NCI-H1694 (cell line): Measurements from ENCODE around the gene PARD6B.
"Not testable (repeated sequence)": the region's sequence is repeated elsewhere in the genome, so short reads cannot be mapped to it uniquely, and the experiment has no call there.

ENCODE experiments used
- DNase-seq: peaks from one replicate; lab custom pipeline; 2025; lab: John Stamatoyannopoulos, UW

PARD6B gene

DNA sequence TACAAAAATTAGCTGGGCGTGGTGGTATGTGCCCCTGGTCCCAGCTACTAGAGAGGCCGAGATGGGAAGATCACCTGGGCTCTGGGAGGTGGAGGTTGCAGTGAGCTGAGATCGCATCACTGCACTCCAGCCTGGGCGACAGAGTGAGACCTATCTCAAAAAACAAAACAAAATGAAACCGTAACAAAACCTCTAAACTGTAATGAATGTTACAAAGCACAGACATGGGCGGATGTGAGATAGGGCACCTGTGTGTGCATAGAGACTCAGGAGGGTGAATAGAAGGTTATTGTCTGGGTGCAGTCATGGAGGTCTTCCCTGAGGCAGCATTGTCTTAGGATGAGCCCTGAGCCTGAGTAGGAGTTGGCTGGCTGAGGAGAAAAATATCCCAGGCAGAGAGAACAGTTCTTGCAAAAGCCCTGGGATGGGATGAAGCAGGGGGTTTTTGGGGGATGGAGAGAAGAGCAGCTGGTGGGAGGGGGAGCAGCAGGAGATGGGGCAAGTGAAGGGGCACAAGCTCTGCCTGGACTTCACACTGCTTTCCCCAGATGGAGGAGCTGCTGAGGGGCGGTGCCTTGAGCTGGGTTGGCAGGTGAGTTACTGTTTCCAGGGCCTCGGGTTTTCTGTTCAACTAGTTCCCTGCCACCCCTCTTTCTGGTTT is 68.6 kb downstream of the PARD6B start:
- no peak for DNase-seq

DNA sequence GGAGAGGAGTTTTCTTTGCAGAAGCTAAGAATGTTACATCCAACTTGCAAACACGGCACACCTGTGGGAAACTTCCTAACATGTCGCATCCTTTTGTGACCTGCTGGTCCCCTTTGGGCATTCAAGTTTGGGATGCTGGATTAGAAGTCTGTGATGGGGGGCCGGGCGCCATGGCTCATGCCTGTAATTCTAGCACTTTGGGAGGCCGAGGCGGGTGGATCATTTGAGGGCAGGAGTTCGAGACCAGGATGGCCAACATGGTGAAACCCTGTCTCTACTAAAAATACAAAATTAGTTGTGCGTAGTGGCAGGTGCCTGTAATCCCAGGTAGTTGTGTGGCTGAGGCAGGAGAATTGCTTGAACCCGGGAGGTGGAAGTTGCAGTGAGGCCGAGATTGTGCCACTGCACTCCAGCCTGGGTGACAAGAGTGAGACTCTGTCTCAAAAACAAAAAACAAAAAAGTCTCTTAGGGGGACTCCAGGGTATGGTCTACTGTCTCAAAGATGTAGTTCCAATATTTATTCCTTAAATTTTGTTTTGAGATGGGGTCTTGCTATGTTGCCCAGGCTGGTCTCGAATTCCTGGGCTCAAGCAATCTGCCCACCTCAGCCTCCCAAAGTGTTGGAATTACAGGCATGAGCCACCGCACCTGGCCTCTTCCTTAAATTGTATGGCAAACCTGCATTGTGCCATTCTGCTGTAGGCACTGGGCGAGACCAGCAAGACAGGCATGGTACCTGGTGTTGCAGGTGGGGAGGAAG is 69.8 kb downstream of the PARD6B start:
- DNase-seq: not testable (repeated sequence)

DNA sequence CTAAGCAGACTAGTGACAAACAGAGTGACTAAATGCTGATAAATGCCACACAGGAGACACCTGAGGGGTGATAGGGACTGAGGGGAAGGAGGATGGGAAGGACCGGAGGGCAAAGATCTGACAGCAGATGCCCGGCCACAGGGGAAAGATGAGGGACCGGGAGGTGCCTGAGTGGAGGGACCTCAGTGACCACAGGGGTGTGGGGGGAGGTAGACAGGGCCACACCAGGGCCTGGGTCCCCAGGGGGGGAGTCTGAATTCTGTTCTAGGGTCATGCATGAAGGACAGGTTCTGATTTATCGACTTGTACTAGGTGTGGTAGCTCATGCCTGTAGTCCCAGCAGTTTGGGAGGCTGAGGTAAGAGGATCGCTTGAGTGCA is 70.4 kb downstream of the PARD6B start:
- DNase-seq: no peak

DNA sequence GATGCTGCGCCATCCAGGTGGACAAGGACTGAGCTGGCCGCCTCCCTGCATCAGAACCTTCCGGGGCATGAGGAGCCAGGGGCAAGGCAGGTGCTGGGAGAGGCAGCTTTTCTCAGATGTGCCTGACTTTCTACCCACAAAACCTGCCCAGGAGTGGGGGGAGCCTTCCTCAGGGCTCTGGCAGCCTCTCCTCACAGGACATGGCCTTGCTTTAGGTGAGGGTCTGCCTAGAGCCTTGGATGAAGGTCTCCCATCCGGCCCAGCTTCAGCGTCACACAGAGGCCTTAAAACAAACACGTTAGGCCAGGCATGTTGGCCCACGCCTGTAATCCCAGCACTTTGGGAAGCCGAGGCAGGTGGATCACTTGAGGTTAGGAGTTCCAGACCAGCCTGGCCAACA is 70.9 kb downstream of the PARD6B start:
- no peak for DNase-seq

DNA sequence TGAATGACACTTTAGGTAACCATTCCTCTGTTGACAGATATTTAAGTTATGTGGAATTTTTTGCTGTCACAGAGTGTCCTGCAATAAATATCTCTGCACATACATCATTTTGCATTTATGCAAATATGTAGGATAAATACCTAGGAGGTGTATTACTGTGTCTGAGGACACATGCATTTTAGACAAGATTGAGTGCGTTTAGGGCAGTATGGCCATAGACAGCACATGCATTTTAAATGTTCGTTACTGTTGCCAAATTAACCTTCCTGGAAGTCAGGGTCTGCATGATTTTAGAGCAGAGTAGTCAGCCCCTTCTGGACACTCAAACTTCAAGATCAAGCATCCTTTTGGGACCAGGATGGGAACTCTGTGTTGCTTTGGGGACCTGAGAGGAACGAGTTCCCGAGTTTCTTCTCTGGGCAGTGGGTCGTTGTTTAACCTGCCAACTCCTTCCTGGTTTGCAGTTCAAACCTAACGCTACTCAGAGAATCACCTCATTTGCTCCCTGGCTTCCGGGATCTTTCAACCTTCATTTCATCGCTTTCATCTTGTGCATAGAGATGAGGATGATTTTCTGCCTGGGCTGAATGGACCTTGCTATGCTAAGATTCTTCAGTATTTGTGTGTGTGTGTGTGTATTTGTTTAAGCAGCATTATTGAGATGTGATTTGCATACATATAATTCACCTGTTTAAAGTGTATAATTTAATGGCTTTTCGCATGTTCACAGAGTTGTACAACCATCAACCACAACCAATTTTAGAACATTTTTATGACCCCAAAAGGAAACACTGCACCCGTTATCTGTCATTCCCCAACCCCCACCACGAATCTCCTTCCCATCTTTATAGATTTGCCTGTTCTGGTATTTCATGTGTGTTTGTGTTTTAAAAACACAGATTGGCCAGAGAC is 73.3 kb downstream of the PARD6B start:
- no peak for DNase-seq

DNA sequence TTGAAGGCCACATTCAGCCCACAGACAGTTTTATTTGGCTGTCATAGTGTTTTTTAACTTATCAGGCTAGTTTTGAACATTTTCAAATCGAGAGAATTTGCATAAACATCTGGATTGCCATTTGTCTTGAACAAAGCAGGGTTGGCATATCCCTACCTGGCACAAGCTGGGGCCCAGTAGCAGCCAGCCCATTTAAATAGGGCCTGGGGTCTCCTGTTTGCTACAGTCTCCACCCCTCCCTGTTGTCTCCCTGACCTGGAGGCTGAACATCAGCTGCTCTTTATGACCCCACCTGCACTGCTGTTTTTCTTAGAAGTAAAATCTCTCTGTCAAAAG is 73.9 kb downstream of the PARD6B start:
- no peak for DNase-seq

DNA sequence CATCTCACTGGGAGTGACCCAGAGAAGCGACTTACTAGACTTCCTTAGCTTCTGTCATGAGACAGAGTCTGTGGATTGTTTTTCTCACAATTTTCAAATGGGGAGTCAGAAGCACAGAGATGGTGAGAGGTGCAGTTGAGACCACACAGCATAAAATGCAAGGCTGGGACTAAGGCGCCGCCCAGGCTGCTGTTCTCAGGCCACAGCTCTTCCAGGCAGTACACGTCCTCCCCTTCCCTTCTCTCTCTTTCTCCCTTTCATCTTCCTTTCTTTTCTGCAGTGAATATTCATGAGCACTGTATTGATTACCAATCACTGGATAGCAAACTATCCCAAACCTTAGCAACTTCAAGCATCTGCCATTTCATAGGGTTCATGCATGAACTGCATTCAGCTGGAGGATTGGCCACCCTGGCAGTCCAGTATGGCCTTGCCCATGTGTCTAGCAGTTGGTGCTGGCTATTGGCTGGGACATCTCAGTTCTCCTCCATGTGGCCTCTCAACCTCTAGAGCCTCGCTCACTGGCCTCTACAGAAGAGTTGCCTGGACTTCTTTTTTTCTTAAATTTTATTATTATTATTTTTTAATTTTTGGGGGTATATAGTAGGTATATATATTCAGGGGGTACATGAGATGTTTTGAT is 74.9 kb downstream of the PARD6B start:
- DNase-seq: no peak
